Measurements from ENCODE around the gene FAM120B.
"Not testable (repeated sequence)": the region's sequence is repeated elsewhere in the genome, so short reads cannot be mapped to it uniquely, and the experiment has no call there.

FAM120B gene

DNA sequence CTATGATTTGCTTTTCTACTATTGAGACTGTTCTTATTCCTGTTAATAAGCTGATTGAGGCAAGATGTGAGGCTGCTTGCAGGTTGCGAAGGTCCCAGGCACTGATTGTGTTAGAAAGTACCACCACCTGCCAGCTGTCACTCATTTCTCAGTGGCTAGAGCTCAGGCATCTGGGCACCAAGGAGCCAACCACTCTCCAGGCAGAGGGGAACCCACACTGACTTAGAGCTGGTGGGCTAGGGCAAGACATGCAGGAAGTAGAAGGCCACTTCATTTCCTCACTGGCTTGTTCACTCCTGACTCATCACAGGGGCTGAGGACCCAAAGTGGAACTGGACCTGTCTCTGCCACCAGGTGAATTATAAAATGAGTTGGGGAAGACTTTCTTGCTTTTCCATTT is 7.9 kb upstream of the FAM120B start:
- no peak for DNase-seq (ENCODE audit: low read depth, low spot score)

DNA sequence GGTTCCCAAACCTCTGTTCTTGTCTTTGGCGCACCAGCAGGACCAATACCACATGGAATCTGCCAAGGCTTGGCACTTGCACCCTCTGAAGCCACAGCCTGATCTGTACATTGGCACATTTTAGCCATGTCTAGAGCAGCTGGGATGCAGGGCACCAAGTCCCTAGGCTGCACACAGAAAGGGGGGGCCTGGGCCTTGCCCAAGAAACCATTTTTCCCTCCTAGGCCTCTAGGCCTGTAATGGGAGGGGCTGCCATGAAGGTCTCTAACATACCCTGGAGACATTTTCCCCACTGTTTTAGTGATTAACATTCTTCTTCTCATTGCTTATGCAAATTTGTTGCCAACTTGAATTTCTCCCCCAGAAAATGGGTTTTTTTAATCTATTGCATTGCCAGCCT is 5.4 kb upstream of the FAM120B start:
- DNase-seq (ENCODE audit: low read depth, low spot score): no peak

- no peak for DNase-seq (ENCODE audit: low read depth, low spot score)
Observed at GRCh38 chr6:170305805-170306323, 694 bp upstream of the FAM120B start.

GRCh38 chr6:170307080-170307545 is 555 bp downstream of the FAM120B start:
- no peak for DNase-seq (ENCODE audit: low read depth, low spot score)

GRCh38 chr6:170308761-170309160 is 2.2 kb downstream of the FAM120B start:
- no peak for DNase-seq (ENCODE audit: low read depth, low spot score)

- no peak for DNase-seq (ENCODE audit: low read depth, low spot score)
Observed at GRCh38 chr6:170311696-170312095, 5.1 kb downstream of the FAM120B start.

GRCh38 chr6:170312876-170313275 is 6.3 kb downstream of the FAM120B start:
- no peak for DNase-seq (ENCODE audit: low read depth, low spot score)

DNA sequence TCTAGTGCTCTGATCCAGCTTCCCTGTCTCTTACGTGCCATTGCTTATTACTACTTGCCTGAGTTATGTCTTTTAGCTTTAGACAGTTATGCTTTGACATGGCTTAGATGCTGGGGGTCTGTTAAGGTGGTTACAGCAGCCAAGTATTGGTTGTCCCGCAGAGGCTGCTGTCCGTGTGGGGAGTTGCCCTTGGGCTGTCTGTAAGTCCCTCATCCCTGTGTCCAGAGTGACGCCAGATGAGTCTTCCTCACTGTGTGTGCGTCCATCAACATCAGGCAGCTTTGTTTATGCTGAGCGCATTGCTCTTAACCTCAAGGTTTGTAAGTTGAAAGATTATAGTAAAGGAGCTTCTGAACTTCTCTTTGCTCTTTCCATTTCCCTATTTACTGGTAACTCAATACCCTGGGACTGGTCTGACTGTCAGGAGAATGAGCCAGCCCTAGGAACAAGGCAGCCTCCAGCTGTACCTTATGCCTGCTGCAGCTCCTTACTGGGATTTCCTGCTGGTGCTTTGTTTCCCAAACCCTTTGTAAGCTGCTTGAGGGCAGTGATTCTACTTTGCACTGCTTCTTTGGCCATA is 7.2 kb downstream of the FAM120B start:
- DNase-seq (ENCODE audit: low read depth, low spot score): no peak

GRCh38 chr6:170314983-170315382 is 8.4 kb downstream of the FAM120B start:
- DNase-seq (ENCODE audit: low read depth, low spot score): no peak

DNA sequence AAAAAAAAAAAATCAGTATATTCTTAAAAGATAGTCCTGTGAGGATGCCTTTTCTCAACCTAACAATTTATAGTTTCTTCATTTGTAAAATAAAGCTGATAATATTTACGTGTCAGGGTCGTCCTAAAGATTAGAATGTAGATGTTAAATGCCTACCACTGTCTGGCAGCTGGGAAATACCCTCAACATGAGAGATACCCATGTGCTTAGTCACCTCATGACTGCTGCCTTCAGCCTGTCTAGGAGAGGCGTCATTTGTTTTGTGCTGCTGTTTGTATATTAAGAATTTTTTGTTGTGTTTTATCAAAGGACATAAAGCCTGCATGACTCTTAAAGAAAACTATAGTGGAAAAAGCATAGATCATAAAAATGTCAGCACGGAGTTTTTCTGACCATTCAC is 9.5 kb downstream of the FAM120B start:
- no peak for DNase-seq (ENCODE audit: low read depth, low spot score)

DNA sequence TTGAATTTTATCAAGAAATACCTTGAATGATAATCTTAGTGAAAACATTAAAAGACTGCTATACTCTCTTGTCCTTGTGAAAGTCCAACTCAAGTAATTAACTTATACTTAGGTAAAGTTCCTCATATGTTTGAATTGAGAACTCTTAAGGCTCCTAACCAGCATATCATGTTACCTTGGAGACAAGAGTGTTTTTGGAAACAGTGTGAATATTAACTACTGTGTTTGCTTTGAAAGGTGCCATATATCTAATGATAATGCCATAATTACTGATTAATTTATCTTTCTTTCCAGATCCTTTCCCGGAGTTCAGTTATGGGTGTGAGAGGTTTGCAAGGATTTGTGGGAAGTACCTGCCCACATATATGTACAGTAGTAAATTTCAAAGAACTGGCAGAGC is 10.5 kb downstream of the FAM120B start:
- no peak for DNase-seq (ENCODE audit: low read depth, low spot score)

DNA sequence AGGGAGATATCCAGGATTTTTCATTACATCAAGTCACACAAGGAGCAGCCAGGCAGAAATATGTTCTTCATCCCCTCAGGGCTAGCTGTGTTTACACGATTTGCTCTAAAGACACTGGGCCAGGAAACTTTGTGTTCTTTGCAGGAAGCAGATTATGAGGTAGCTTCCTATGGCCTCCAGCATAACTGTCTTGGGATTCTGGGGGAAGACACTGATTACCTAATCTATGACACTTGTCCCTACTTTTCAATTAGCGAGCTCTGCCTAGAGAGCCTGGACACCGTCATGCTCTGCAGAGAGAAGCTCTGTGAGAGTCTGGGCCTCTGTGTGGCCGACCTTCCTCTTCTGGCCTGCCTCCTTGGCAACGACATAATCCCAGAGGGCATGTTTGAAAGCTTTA is 11.2 kb downstream of the FAM120B start:
- no peak for DNase-seq (ENCODE audit: low read depth, low spot score)

DNA sequence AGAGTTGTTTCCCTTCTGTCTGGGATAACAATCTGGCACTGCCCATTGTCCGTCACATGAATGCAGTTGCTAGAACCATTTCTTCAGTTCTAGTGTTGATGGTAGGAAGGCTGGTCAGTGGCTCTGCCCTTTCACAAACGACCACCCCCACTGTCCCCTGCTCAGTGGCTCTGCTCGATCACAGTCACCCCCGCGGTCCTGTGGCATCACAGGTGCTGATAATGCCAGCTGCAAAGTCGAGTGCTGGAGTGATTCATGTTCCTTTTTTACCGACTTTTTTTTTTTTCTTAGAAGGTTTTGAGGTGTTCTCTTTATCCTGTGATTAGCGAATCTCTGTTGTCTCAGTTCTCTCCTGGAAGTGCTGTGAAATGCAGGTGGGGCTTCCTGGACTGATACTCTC is 22.8 kb downstream of the FAM120B start:
- DNase-seq (ENCODE audit: low read depth, low spot score): no peak

DNA sequence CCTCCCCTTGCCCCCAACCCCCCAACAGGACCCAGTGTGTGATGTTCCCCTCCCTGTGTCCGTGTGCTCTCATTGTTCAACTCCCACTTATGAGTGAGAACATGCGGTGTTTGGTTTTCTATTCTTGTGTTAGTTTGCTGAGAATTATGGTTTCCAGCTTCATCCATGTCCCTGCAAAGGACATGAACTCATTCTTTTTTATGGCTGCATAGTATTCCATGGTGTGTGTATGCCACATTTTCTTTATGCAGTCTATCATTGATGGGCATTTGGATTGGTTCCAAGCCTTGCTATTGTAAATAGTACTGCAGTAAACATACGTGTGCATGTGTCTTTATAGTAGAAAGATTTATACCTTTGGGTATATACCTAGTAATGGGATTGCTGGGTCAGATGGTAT is 28.6 kb downstream of the FAM120B start:
- DNase-seq (ENCODE audit: low read depth, low spot score): not testable (repeated sequence)

DNA sequence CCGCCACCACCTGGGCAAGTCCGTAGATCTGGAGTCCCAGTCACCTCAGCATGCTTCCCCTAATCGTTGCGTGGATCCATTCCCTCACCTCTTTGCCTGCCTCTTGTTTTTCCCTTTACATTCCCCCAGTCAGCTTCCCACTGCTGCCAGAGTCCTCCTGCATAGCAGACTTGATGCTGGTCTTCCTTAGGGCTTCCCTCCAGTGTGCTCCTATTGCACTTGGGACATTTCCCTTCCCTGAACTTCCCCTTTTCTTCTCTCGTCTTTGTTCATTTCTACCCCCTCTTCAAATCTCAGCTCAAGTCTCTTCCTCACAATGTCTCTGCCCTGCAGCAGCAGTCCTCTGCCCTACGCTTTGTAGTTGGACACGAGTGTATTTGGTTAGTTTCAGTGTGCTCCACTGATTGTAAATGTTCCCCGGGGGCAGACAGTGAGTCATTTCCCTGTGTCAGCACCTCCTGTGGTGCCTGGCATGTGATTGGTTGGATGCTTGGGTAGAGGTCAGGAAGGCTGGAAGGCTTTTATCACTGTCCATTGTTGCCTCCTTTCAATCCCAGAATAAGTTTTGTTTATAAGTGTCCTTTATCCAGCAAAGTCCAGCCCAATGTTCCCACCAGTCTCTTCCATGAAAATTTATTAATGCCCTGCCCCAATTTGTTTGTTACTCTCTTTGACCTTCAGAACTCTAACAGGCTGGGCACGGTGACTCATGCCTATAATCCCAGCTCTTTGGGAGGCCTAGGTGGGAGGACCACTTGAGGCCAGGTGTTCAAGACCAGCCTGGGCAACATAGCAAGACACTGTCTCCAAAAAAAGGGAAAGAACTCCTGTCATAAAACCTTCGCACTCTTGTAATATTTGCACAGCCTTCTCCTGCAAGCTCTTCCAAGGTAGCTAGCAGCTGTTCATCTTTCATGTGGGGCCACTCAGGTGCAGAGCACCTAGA is 38.3 kb downstream of the FAM120B start:
- DNase-seq (ENCODE audit: low read depth, low spot score): no peak

GRCh38 chr6:170345662-170346061 is 39.1 kb downstream of the FAM120B start:
- DNase-seq (ENCODE audit: low read depth, low spot score): no peak

DNA sequence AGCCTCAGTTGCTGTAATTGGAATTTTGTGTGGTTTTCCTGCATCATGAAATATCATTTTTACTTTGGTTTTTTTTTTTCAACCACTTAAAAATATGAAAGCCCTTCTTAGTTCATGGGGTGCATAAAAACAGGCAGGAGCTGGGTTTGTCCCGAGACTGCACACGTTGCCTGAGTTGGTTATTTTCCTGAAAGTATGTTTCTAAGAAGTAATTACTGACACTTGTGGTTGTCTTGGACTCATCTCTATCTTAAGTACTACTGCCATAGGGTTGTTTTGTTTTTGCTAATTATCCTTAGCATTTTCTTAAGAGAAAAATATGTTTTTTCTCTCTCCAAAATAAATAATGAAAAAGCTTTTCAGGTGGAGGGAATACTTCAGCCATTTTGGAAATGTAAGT is 40.1 kb downstream of the FAM120B start:
- no peak for DNase-seq (ENCODE audit: low read depth, low spot score)

DNA sequence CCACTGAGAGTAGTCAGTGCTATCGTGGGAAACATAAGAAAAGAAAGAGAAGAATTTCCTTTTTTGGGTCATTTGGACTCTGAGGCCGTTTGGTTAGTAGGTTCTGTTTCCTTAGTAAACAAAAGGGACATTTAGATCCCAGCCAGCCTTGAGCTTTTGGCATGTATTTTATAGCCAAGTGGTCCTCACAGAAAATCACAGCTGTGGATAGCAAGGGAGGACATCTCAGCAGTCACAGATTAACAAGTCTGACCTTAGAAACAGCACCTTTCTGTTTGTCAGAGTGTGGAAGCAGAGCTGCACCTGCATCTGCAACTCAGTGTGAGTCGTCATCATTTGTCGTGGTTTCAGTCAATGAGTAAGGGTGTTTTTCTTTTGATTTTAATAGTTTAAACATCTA is 40.5 kb downstream of the FAM120B start:
- DNase-seq (ENCODE audit: low read depth, low spot score): no peak

DNA sequence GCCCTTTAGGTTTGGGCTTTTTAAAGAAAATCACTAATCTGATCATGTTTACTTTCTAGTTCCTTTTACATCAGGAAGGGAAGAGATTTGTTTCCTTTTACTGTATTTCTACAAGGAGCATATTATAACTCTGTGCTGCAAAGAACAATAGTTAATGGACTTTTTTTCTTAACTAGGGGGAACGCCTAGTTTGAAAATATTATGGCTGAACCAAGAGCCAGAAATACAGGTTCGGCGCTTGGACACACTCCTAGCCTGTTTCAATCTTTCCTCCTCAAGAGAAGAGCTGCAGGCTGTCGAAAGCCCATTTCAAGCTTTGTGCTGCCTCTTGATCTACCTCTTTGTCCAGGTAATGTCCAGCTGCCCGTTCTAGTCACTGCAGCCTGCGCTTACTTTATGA is 41.4 kb downstream of the FAM120B start:
- DNase-seq (ENCODE audit: low read depth, low spot score): no peak

DNA sequence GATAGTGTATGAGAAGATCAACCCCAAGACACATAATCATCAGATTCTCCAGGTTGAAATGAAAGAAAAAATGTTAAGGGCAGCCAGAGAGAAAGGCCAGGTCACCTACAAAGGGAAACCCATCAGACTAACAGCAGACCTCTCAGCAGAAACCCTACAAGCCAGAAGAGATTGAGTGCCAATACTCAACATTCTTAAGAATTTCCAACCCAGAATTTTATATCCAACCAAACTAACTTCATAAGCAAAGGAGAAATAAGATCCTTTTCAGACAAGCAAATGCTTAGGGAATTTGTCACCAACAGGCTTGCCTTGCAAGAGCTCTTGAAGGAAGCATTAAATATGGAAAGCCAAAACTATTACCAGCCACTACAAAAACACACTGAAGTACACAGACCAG is 44.9 kb downstream of the FAM120B start:
- DNase-seq (ENCODE audit: low read depth, low spot score): not testable (repeated sequence)

DNA sequence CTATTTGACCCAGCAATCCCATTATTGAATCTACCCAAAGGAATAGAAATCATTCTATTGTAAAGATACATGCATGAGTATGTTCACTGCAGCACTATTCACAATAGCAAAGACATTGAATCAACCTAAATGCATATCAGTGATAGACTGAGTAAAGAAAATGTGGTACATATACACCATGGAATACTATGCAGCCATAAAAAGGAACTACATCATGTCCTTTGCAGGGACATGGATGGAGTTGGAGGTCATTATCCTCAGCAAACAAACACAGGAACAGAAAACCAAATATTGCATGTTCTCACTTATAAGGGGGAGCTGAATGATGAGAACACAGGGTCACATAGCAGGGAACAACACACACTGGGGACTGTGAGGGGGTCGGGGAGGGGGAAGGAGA is 48.6 kb downstream of the FAM120B start:
- not testable (repeated sequence) for DNase-seq (ENCODE audit: low read depth, low spot score)

- DNase-seq (ENCODE audit: low read depth, low spot score): no peak
Observed at GRCh38 chr6:170355661-170356060, 49.1 kb downstream of the FAM120B start.

DNA sequence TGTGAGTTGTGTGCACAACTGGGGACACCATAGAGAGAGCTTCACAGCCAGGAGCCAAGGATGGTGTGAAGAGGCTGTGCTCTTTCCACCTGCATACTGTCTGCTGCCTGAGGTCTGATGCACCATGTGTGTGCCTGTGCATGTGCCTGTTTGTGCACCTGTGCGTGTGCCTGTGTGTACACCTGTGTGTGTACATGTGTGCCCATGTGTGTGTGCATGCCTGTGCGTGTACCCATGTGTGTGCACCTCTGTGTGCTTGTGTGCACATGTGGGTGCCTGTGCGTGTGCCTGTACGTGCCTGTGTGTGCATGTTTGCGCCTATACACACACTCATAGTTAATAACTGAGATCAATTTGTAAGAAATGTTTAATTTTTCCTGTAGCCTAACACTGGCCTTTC is 51.3 kb downstream of the FAM120B start:
- no peak for DNase-seq (ENCODE audit: low read depth, low spot score)

Data from activated naive CD8-positive, alpha-beta T cell treated with anti-CD3 and anti-CD28 coated beads, Interleukin-2, amount 50 U/mL, for 16 hours (primary cell).